ENCODE measurements around the gene ITSN1. TPM values are rescaled to one million over a fixed set of nuclear protein-coding genes. Genes with fewer than 3 reads are reported as not detected.

Gene ITSN1
- total and polyA plus RNA-seq, 2 of the 13 experiments (the other 11 are each of a cell fraction or from before 2014, with no cell fraction given): 26.1 to 33.8 TPM

GRCh38 chr21:33686386-33686785 is 44.1 kb downstream of the ITSN1 start:
- FAIRE-seq: no peak

More at GRCh38 chr21:33686386-33686785, 44.1 kb downstream of the ITSN1 start:
- TF ChIP-seq ZNF253 (CRISPR knock-in tag; IDR thresholded peaks at IDR 0.05; ENCODE audit: borderline replicate concordance): no peak
- TF ChIP-seq ZBTB44 (CRISPR knock-in tag; IDR thresholded peaks at IDR 0.05): no peak
- no peak for TF ChIP-seq ZNF570 (CRISPR knock-in tag; IDR thresholded peaks at IDR 0.05; ENCODE audit: borderline replicate concordance)
- no peak for TF ChIP-seq TAF1 (CRISPR knock-in tag; IDR thresholded peaks at IDR 0.05)
- TF ChIP-seq LRRFIP1 (CRISPR knock-in tag; conservative IDR thresholded peaks at IDR 0.05): no peak
- no peak for TF ChIP-seq NKX3-1 (CRISPR knock-in tag; IDR thresholded peaks at IDR 0.05)
- Histone ChIP-seq H3K27ac (ENCODE audit: extremely low read length, insufficient read depth, low read length) (no peak overlapping the region), H3K4me3 (replicated peaks in 1 of 3; ENCODE audit: insufficient read depth in 1 of 3, low read depth in 2 of 3, low read length in 3 of 3) (no peak overlapping the region), H3K27me3 (ENCODE audit: control insufficient read depth in 1 of 2, insufficient read depth in 2 of 2, low read length in 2 of 2) (no peaks in the 10 kb centered on the region), H3K4me2 (ENCODE audit: low read depth, low read length) (no peak overlapping the region), H2AFZ (ENCODE audit: low read length) (no peak overlapping the region), H3K36me3 (replicated peaks in 1 of 2; ENCODE audit: control insufficient read depth in 1 of 2, insufficient read depth in 2 of 2, low read length in 2 of 2) (no peaks in the 10 kb centered on the region), H3K79me2 (ENCODE audit: insufficient read depth, low read length) (peaks cover 39% of the 10 kb centered on the region), H3K4me1 (ENCODE audit: insufficient read depth, low read length) (peaks cover 78% of the 10 kb centered on the region), H3K9ac (ENCODE audit: insufficient read depth, low read depth, low read length) (no peak overlapping the region), H4K20me1 (ENCODE audit: insufficient read depth, low read length) (peaks cover 23% of the 10 kb centered on the region), H3K9me3 (ENCODE audit: low read length) (no peaks in the 10 kb centered on the region)
- DNase-seq (ENCODE audit: low spot score) (no peak), ATAC-seq (no peak)
- BruUV-seq (replicated peaks): no TSS peak
- POLR2A ChIA-PET: no interaction called here
- CTCF ChIA-PET (ENCODE audit: low intra/inter-chr PET ratio, low total read pairs): no interaction called here
- in situ Hi-C loops (cut with HindIII; ENCODE audit: extremely low pct_ligation_motif_present, low pct_unique_long_range_greater_than_20kb): no loop called here
- intact Hi-C loops (cut with micrococcal nuclease; ENCODE audit: unreplicated experiment): no loop called here
- WGBS (ENCODE audit: low lambda C conversion rate): 91% methylated on average over 3 of the region's 3 CpGs
